Gastroesophageal sphincter (tissue), 4 donors: ENCODE data around the gene CYB561. TPM values are rescaled to one million over a fixed set of nuclear protein-coding genes. Genes with fewer than 3 reads are reported as not detected.

Source experiments
- ATAC-seq: fragments of 150-250 bp; one replicate; pipeline ENCODE4 v1.9.1; 2016; ENCODE audit warnings: mild to moderate bottlenecking, moderate library complexity
- H3K27ac ChIP-seq, 4 donors: fragments of 200-600 bp; sonication (generic) in 3 of 4; 1 replicate in 3 of 4; 2 replicates in 1 of 4; pipeline ENCODE4 v1.5.1; 2016 to 2019
- H3K27me3 ChIP-seq: fragments of 200-600 bp; sonication (generic); one replicate; pipeline ENCODE4 v1.5.1; 2019
- H3K36me3 ChIP-seq, 2 donors: fragments of 200-600 bp; sonication (generic); one replicate each; pipeline ENCODE4 v1.5.1; 2019; ENCODE audit warnings: control low read depth in 1 of 2
- H3K4me1 ChIP-seq, 3 donors: fragments of 200-600 bp; sonication (generic); 1 replicate in 2 of 3; 2 replicates in 1 of 3; pipeline ENCODE4 v1.5.1; 2016 to 2019; ENCODE audit warnings: control low read depth in 2 of 3
- H3K4me3 ChIP-seq, 2 donors: fragments of 200-600 bp; sonication (generic); one replicate each; pipeline ENCODE4 v1.5.1; 2019; ENCODE audit warnings: mild to moderate bottlenecking in 1 of 2, moderate library complexity in 1 of 2
- H3K9me3 ChIP-seq, 3 donors: fragments of 200-600 bp; sonication (generic); one replicate each; pipeline ENCODE4 v1.5.1; 2017 to 2019; ENCODE audit warnings: control low read depth in 2 of 3
- CTCF ChIP-seq, 4 experiments: fragments of 200-600 bp in 2 of 4; fragments of 450-650 bp in 2 of 4; sonication (generic) in 1 of 4; IDR thresholded peaks; one replicate each; pipeline ENCODE4 v1.5.1; 2017 to 2019; ENCODE audit warnings: antibody characterized with exemption in 4 of 4, mild to moderate bottlenecking in 2 of 4, moderate library complexity in 2 of 4
- EP300 ChIP-seq: sonication (generic); formaldehyde crosslinking; IDR thresholded peaks from one replicate; pipeline ENCODE4 v1.6.1; 2017; ENCODE audit warnings: antibody characterized with exemption, mild to moderate bottlenecking
- POLR2A ChIP-seq, 2 donors: fragments of 450-650 bp; IDR thresholded peaks; one replicate each; pipeline ENCODE4 v1.6.1; 2017; ENCODE audit warnings: antibody characterized with exemption in 2 of 2, mild to moderate bottlenecking in 2 of 2, moderate library complexity in 1 of 2
- POLR2AphosphoS5 ChIP-seq: sonication (generic); formaldehyde crosslinking; IDR thresholded peaks from one replicate; pipeline ENCODE4 v1.6.1; 2017; ENCODE audit warnings: antibody characterized with exemption
- WGBS, 2 donors: methylation state at CpG; one replicate each; pipeline ENCODE4 v1.1.5; 2018; ENCODE audit warnings: low coverage in 1 of 2; 5-methylcytosine and 5-hydroxymethylcytosine counted together
- total RNA-seq, 4 donors: library from RNA; depleted of rRNA; stranded (reverse); fragments of >200 nt; gene quantifications; one replicate each; pipeline ENCODE4 v1.1.0, GENCODE V29; 2016

Gene CYB561
- total RNA-seq, 4 donors from 2014 or later = 7.9 to 17.7 (median 15.0) TPM

- ATAC-seq = no peak
- no peak overlapping the region for H3K4me3 ChIP-seq
- 70 to 100% methylated on average over 1 to 2 of the region's 17 CpGs for WGBS, 2 donors
Observed at GRCh38 chr17:63479495-63480184, 33.5 kb upstream of the CYB561 start.

GRCh38 chr17:63478814-63479494 lies 32.8 kb upstream of the CYB561 start:
- peak; percentile 86 for ATAC-seq
- peak in 3 of 4 experiments; percentile 59 to 73 (median 65) for TF ChIP-seq CTCF (IDR thresholded peaks at IDR 0.05)
- TF ChIP-seq EP300 = no peak
- H3K27me3 ChIP-seq = peaks cover 70% of the 10 kb centered on the region
- no peaks in the 10 kb centered on the region for H3K9me3 ChIP-seq
- no peak overlapping the region for H3K27ac ChIP-seq
- H3K4me1 ChIP-seq = peaks cover 0 to 39% (median 21%) of the 10 kb centered on the region in 3 donors
- no peak overlapping the region for H3K4me3 ChIP-seq
- H3K36me3 ChIP-seq = no peaks in the 10 kb centered on the region
- 58% methylated on average over 7 of the region's 16 CpGs; no CpG with 5 or more reads in 1 of the 2 donors for WGBS, 2 donors

More at GRCh38 chr17:63479495-63480184, 33.5 kb upstream of the CYB561 start:
- Histone ChIP-seq H3K27me3 (peaks cover 70% of the 10 kb centered on the region), H3K9me3 (no peaks in the 10 kb centered on the region), H3K27ac (no peak overlapping the region), H3K4me1 (peaks cover 0 to 39% (median 21%) of the 10 kb centered on the region in 3 donors), H3K36me3 (no peaks in the 10 kb centered on the region)
- no peak for TF ChIP-seq CTCF (IDR thresholded peaks at IDR 0.05)
- TF ChIP-seq POLR2AphosphoS5 = no peak
- no peak for TF ChIP-seq EP300
- no peak for TF ChIP-seq POLR2A (IDR thresholded peaks at IDR 0.05)

- WGBS, 2 donors = 0 to 33% methylated on average over 2 to 13 of the region's 44 CpGs
- peak overlapping the region; percentile 28 to 66 for H3K4me3 ChIP-seq
- H3K27ac ChIP-seq = peak overlapping the region in 2 of 4 donors; percentile 35 to 54
- no peak for ATAC-seq
- no peaks in the 10 kb centered on the region for H3K9me3 ChIP-seq
- no peaks in the 10 kb centered on the region for H3K36me3 ChIP-seq
- peaks cover 70% of the 10 kb centered on the region for H3K27me3 ChIP-seq
- TF ChIP-seq POLR2A (IDR thresholded peaks at IDR 0.05) (no peak), POLR2AphosphoS5 (no peak)
- H3K4me1 ChIP-seq = peaks cover 0 to 39% (median 21%) of the 10 kb centered on the region in 3 donors
Observed at GRCh38 chr17:63477480-63478440, 31.7 kb upstream of the CYB561 start.

- ATAC-seq = peak; percentile 22
- TF ChIP-seq EP300 (no peak), POLR2A (IDR thresholded peaks at IDR 0.05) (peak in 1 of 2 donors; percentile 4)
- Histone ChIP-seq H3K4me1 (peaks cover 0 to 39% (median 21%) of the 10 kb centered on the region in 3 donors), H3K27me3 (peaks cover 67% of the 10 kb centered on the region), H3K27ac (peak within 1 kb of the TSS in 2 of 4 donors; percentile 35 to 54), H3K9me3 (no peaks in the 10 kb centered on the region), H3K36me3 (no peaks in the 10 kb centered on the region), H3K4me3 (peak within 1 kb of the TSS; percentile 28 to 66)
- WGBS, 2 donors = no CpG with 5 or more reads among the region's 78 CpGs
Observed at GRCh38 chr17:63476854-63477479, 30.9 kb upstream of the CYB561 start, which contains the start of gene ACE. ACE (plus strand) TSS chr17:63477061; CDS start chr17:63477095, 34 bp downstream.

- H3K27me3 ChIP-seq = peaks cover 67% of the 10 kb centered on the region
- H3K4me3 ChIP-seq = peak overlapping the region; percentile 28 to 66
- H3K4me1 ChIP-seq = peaks cover 0 to 39% (median 21%) of the 10 kb centered on the region in 3 donors
- TF ChIP-seq EP300 (no peak), POLR2AphosphoS5 (no peak), POLR2A (IDR thresholded peaks at IDR 0.05) (no peak)
- H3K9me3 ChIP-seq = no peaks in the 10 kb centered on the region
- peak overlapping the region in 2 of 4 donors; percentile 35 to 54 for H3K27ac ChIP-seq
- ATAC-seq = no peak
- WGBS, 2 donors = 6% methylated on average over 3 of the region's 36 CpGs; no CpG with 5 or more reads in 1 of the 2 donors
- no peaks in the 10 kb centered on the region for H3K36me3 ChIP-seq
Observed at GRCh38 chr17:63476459-63476853, 30.4 kb upstream of the CYB561 start.
